DMS53 treated with DMSO at 0.1 percent for 48 hours (cell line): ENCODE measurements around the gene PTGES3L.
"Not testable (repeated sequence)": the region's sequence is repeated elsewhere in the genome, so short reads cannot be mapped to it uniquely, and the experiment has no call there.

Experiments used
- DNase-seq: peaks from one replicate; lab custom pipeline; 2025; ENCODE audit not compliant: unreplicated experiment; lab: John Stamatoyannopoulos, UW

PTGES3L gene

DNA sequence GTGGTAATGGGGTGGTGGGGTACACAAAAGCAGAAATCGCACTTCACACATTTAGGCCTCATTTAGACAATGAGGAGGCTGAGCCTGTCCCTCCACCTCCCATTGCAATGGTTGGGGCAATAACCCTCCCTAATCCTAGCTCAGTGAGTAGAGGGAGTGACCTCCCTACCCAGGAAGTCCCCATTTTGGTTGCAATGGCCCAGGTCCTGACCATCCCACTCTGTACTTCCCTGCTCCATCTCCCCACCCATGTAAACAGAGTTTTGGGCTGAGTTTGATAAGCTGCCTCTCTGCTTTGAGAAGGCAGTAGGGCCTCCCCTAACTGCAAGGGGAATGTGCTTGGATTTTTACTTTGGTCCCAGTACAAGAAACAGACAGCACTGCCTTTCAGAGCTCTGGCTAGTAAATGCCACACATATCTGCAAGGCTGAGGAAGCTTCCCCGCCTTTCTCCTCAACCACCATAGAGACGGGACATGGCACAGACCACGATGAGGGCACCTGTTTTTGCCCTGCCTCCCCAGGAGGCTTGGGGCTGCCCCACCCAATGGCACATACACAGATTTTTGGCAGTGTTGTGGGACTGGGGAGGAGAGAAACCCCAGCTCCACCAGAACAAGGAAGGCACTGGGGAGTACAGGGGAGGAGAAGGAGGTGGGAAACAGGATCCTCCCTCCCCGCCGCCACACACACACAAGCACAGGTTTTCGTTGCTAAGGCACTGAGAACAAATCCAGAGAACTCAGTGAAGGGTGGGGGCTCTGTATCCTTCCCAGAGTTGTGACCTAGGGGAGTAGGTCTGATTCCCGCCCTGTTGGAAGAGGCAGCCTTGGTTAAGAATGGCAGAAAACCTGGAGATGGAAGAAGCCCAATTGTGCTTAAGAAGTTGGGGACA is 35.0 kb upstream of the PTGES3L start:
- DNase-seq = no peak

DNA sequence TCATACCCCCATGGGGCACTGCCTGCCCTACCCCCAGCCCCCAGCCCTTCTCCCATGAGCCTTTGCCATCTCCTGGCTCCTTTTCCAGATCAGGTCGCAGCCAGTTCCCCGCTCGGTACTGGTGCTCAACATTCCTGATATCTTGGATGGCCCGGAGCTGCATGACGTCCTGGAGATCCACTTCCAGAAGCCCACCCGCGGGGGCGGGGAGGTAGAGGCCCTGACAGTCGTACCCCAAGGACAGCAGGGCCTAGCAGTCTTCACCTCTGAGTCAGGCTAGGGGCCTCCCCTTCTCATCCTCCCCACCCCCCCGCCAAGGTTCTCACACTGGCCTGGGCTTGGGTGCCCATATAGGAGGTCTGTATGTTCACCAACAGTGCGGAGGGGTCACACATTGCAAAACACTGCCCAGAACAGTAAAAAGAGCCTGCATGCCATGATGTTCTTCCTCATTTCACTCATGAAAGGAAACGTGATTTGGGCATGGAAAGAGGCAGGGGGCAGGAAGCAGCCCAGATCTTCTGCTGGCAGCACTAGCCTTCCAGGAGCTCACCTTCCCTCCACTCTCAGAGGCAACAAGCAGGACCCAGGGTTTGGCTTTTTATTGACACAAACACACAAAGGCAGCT is 34.3 kb upstream of the PTGES3L start:
- no peak for DNase-seq

DNA sequence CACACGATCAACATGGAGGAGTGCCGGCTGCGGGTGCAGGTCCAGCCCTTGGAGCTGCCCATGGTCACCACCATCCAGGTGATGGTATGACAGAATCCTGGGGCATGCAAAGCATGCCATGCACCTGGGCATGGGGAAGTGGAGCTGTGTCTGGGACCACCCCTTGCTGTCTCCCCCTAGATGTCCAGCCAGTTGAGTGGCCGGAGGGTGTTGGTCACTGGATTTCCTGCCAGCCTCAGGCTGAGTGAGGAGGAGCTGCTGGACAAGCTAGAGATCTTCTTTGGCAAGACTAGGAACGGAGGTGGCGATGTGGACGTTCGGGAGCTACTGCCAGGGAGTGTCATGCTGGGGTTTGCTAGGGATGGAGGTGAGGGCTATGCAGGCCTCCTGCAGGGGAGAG is 33.4 kb upstream of the PTGES3L start:
- DNase-seq = no peak

DNA sequence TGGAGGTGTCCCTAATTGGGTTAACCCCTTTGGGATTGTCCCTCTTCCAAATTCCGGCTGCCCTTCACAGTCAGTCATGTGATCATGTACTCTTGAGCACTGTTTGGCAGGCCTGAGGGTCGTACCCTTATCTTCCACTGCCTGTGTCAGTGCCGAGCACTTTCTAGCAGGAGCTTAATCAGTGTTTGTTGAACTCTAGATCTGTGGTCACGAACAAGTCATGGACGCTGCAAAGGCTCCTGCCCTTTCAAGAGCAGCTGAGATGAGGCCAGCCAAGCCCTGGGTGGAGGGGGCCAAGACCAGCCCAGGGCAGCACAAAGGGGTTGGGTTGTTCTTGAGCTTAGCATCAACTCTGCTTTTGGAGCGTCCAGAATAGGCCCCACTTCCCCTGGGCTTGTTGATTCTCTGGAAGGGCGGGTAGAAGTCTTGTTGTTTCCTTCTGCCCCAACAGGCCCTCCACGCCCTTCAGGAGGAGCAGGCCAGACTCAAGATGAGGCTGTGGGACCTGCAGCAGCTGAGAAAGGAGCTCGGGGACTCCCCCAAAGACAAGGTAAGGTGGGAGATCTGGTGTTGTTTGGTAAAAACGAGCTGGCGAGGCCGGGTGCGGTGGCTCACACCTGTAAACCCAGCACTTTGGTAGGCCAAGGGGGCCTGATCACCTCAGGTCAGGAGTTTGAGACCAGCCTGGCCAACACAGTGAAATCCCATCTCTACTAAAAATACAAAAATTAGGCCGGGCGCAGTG is 32.0 kb upstream of the PTGES3L start:
- DNase-seq = no peak

DNA sequence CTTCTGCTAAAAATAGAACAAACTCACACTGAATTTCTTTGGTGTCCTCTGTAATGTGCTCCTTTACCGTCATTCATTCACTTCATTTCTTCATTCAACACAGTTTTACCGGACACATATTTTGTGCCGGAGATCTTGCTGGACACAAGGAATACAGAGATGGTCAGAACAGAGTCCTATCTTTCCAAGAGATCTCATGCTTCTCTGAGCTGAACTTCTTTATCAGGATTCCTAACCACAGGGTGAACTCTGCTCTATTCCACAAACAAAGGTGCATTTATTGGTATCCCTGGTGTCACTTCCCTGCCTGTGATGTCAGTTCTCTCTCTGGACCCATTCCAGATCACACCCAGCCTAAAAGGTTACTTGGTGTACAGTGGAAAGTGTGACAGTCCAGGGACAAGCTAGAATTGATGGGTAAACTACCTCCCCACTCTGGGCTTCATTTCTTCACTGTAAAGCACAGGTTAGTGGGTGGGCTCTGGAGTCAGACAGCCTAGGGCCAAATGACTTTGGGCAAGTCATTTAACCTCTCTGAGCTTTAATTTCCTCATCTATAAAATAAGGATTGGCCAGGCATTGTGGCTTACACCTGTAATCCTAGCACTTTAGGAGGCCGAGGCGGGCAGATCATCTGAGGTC is 30.9 kb upstream of the PTGES3L start:
- DNase-seq = no peak

DNA sequence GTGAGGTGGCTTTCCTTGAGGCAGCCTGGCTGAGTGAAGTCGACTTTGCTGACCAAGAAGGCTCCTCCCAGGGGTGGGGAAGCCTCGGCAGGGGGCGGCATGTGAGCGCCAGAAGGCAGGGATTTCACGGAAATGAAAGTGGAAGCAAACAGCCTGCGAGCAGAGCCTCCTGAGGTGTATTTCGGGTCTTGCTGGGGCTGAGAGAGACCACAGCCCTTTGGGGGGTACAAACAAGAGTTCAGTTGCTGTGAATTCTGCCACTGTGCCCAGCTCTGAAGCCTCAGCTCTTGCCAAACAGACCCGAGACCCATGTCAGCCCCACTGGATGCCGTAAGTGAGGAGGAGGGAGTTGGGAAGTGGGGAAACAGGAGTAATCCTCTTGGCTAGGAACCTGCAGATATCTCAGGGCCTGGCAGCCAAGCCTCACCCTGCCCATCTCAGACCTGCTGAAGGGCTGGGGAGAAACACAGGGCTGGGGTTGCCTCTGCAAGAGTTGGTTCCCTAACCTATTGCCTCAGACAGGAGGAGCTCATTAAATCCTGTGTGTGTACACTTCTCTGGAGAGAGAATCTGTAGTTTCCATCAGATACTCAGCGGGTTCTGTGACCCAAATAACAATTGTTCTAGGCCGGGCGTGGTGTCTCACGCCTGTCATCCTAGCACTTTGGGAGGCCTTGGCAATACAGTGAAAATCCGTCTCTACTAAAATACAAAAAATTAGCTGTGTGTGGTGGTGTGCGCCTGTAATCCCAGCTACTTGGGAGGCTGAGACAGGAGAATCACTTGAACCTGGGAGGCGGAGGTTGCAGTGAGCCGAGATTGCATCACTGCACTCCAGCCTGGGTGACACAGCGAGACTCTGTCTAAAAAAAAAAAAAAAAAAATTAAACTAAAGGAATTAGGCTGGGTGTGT is 27.0 kb upstream of the PTGES3L start, which contains the start of gene IFI35:
Gene IFI35 (plus strand): TSS at position 146 of the 913 bp plus-strand sequence. CDS start 164 bp downstream, at position 310.
- peak; percentile 80 for DNase-seq

DNA sequence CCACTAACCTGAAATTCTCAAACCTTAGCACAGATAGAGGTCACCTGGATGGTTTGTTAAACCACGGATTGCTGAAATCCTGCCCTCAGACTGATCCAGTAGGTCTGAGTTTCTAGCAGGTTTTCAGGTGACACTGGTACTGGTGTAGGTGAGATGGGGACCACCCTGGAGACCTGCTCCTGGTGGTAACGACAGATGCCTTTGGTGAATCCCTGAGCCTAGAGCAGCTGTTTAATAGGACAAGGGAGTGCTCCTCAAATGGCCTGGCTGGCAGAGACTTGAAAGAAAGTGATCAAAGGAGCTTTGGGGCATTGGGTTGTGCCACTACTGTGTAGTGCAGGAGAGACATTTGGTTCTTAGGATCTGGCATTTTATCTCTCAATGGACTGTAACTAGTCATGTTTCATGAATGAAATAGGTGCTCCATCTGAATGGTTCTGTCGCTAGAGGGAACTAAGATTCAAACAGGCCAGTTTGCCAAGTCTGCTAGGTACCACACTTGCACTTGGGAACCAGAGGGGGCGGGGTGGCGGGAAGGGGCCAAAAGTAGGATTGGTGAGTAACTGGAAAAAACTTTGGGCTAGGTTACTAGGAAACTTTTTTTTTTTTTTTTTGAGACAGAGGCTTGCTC is 23.8 kb upstream of the PTGES3L start:
- DNase-seq = no peak

DNA sequence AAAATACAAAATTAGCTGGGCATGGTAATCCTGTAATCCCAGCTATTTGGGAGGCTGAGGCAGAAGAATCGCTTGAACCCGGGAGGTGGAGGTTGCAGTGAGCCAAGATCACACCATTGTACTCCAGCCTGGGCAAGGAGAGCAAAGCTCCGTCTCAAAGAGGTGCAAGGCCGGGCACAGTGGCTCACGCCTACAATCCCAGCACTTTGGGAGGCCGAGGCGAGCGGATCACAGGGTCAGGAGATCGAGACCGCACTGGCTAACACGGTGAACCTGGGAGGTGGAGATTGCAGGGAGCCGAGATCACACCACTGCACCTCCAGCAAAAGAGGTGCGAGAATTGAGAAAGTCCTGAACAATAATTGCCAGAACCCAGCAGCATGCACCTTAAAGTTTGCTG is 21.0 kb upstream of the PTGES3L start:
- not testable (repeated sequence) for DNase-seq

DNA sequence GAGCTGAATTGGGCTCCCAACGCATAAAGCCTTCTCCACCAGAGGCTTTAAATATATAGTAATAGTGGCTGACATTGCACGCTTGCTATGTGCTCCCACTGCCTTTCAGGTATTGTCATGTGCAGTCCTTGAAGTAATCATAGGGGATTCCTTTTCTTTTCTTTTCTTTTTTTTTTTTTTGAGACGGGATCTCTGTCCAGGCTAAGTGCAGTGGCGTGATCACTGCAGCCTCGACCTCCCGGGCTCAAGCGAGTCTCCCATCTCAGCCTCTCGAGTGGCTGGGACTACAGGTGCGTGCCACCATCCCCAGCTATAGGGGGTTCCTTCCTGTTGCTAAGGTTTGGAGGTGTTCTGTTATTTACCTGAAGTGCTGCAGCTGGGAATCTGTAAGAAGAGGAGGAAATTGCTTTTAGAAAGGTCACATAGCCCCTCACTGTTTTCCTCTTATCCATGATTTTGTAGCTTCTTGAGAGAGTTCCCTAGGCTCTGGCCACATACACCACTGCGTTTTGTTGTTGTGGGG is 19.2 kb upstream of the PTGES3L start:
- DNase-seq = no peak

DNA sequence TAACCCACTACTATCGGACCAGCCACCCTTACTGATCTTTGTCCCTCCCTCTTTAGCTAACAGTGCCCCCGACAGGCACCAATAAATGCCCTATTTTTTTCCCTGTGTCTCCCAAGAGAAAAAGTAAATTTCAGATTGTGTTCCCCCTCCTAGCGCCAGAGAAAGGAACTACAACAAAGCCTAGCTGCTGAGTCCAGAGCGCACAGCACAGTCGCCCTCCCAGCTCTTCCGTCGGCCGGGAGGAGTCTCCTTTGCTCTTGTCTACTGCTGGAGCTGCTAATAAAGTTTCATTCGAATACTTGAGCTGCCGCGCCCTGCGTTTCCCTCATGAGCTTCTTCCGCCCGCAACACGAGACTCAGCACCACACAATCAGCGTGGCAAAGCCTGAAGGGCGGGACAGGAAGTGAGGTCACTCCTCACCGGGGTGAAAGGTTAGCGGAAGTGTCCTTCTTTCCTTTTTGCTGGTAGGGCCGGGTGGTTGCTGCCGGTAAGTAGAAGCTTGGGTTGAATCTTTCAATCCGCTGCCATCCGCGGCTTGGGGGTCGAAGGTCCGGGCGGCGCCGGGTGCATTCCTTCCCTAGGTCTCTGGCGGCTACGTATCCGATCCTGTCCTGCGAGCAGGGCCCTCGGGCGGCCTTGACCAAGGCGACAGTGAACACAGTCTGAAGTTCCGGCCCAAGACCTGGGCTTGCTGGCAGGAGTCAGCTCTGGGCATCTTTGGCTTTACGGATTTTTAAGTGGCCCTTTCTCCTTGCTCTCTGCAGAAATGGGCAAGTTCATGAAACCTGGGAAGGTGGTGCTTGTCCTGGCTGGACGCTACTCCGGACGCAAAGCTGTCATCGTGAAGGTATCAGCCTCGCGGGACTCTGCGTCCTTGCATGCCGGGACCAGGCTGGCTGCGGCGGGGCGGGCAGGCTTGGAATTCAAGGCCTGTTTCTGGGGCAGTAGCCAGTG is 18.4 kb upstream of the PTGES3L start, which contains the start of gene RPL27:
Gene RPL27 (plus strand): TSS at position 436 of the 955 bp plus-strand sequence. CDS start 332 bp downstream, at position 768.
- peak; percentile 99 for DNase-seq

DNA sequence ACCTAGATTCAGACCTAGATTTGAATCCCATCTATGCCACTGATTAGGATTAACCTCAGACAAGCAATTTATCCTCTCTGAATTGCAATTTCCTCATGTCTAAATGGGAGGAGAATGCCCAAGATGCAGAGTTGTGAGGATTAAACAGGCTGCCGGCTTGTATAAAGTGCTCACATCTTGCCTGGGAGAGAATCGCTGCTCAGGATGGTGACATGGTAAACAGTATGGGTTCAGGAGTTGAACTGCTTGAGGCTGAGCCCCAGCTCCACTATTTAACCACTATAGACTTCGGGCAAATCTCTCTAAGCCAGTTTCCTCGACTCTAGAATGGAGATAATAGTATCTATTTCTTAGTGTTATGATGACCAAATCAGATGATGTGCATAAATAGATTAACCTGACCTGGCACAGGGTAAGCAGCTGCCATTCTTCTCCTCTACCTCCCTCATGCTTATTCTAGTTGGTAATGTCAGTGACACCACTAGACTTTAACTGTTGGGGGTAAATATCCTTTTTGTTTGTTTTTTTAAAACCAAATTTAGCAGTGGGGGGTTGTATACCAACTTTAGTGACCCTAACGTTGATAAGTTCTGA is 17.6 kb upstream of the PTGES3L start:
- DNase-seq = no peak

DNA sequence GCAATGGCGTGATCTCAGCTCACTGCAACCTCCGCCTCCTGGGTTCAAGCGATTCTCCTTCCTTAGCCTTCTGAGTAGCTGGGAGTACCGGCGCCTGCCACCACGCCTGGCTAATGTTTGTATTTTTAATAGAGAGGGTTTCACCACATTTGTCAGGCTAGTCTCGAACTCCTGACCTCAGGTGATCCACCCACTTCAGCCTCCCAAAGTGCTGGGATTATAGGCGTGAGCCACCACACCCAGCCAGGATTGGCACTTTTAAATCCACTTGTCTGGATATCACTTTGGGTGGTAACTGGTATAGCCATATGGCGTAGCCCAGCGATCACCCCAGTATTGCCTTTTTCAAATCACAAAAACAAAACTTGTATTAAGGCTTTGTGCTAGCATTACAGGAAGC is 14.0 kb upstream of the PTGES3L start:
- not testable (repeated sequence) for DNase-seq

DNA sequence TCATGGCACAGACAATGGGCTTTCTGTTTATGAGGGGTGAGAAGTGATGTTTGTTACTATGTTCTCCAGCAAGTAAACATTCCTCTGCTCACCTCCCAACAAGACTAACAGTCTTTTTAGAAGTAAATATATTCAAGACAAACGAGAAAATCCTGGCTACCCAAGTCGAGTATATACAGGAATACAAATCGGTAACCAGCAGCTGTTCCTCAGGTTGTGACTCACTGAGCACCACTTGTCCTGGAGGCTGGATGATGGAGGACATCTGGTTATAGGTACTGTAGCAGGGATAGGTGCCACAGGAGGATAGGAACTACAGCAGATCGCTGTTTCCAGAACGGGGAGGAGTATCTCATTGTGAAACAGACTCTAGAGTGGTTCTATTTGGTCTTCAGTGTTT is 13.0 kb upstream of the PTGES3L start:
- no peak for DNase-seq

DNA sequence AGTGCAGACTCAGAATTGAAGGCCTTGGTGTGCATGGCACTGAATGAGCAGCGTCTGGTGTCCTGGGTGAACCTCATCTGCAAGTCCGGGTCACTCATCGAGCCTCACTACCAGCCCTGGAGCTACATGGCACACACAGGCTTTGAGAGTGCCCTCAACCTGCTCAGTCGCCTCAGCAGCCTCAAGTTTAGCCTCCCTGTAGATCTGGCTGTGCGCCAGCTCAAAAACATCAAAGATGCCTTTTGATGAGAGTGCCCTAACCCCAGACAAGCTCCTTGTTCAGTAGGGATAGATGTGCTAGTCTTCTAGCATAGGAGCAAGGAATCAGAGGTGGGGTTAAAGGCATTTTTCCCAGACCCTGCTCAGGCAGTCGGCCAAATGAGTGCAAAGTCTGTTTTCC is 11.6 kb upstream of the PTGES3L start:
- no peak for DNase-seq

DNA sequence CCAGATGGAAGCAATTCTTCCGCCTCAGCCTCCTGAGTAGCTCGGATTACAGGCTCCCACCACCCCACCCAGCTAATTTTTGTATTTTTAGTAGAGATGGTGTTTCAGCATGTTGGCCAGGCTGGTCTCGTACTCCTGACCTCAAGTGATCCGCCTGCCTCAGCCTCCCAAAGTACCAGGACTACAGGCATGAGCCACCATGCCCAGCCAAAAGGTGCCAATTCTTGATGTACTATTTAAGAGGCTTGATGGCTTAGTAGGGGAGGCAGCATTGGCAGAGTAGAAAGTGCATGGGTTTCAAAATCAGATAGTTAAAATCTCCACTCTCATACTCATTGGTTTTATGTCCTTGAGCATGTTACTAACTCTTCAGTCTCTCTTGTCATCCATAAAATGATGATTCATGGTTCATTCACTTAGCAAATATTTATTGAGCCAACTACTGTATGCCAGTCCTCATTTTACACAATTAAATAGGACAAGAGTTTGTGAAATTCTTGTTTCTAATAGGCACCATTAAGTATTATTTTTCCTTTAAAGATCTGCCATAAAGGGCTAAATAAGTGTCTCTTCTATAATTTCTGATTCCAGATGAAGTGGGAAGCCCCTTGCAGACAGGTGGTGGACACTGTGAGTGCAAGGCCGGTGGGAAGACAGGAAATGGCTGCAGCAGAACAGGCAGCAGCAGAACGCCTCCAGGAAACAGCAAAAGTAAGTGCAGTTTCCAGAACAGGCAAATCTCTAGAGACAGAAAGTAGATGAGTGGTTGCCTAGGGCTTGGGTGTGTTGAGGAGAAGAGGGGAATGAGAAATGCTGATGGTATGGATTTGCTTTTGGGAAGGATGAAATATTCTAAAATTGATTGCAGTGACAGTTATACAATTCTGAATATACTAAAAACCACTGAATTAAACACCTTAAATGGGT is 10.1 kb upstream of the PTGES3L start:
- DNase-seq = peak; percentile 65

DNA sequence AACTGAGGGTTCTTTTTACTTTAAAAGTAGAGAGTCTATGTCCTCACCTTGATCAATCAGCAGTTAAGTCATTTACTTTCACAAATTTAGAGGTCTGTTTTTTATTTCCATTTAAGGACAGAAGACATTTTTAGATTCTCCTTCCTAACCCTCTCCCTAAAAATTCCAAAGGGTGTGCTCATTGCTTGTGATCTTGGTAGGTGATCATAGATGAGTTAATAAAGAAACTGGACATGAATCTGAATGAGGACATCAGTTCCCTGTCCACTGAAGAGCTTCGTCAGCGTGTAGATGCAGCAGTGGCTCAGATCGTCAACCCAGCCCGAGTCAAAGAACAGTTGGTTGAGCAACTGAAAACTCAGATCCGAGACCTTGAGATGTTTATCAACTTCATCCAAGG is 9.3 kb upstream of the PTGES3L start:
- no peak for DNase-seq

DNA sequence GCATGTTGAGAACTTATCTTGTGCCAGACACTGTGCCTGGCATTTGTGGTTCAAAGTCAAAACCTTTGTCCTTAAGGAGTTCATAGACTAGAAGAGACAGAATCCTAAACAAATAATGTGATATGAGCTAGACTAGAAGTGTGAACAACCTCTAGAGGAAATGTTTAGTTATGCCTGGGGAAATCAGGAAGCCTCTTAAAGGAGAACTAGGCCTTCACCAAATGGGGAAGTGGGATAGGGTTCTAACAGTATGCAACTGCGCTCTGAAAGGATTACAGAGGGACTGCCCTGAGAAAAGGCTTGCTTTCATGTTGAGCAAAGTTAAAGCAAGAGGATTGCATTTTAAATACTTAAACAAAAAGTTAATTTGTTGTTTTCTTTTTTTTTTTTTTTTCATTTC is 5.3 kb upstream of the PTGES3L start:
- DNase-seq = no peak
